K562 (cell line): Measurements from ENCODE around the gene TSPAN3. TPM values are rescaled to one million over a fixed set of nuclear protein-coding genes. Genes with fewer than 3 reads are reported as not detected.

Experiments used
- ATAC-seq: fragments of 200-7000 bp; cut with Tn5 transposase; 3 replicates; pipeline ENCODE4 v1.9.1; 2020; ENCODE audit warnings: moderate library complexity
- BruUV-seq: library from RNA; stranded (reverse); fragments of 400-500 nt; replicated peaks from 2 replicates; lab custom pipeline; 2021; lab: Mats Ljungman, UMichigan
- CTCF ChIA-PET: fragments of 300-600 bp; formaldehyde crosslinking; extraction: SDS; loops from one replicate; lab custom pipeline; 2021; ENCODE audit warnings: low intra/inter-chr PET ratio; lab: Yijun Ruan, JAX
- POLR2A ChIA-PET: fragments of 300-600, 350-650 bp; sonication (Branson Sonifier 250); formaldehyde crosslinking; extraction: SDS; loops from one replicate; lab custom pipeline; 2021; ENCODE audit warnings: antibody characterized with exemption, inconsistent platforms; lab: Yijun Ruan, JAX
- DNase-seq, 4 experiments: peaks; one replicate each; pipeline versions ENCODE4 v3.0.0 to v3.0.0-alpha.2; 2011 to 2018; ENCODE audit warnings: low spot score in 3 of 4, mixed read lengths in 3 of 4; ENCODE audit errors: extremely low read depth in 1 of 4
- FAIRE-seq: peaks from 2 replicates; lab custom pipeline; 2011; peaks lifted over from hg19 to GRCh38; lab: Jason Lieb, UNC
- H2AFZ ChIP-seq: 2 replicates; pipeline ENCODE4 v1.6.0; 2011; ENCODE audit warnings: low read depth, low read length, control low read depth, inconsistent platforms
- H3K27ac ChIP-seq: fragments of 200-600 bp; 3 replicates; pipeline ENCODE4 v1.8.0; 2011; ENCODE audit warnings: low read depth, mild to moderate bottlenecking, control low read depth, inconsistent platforms, low read length, moderate library complexity, mixed read lengths; ENCODE audit errors: extremely low read depth
- H3K27me3 ChIP-seq, 2 experiments: fragments of 300-600 bp in 1 of 2; 2 replicates in 1 of 2; 3 replicates in 1 of 2; pipeline versions ENCODE4 v1.6.0 to v1.8.0; 2011; ENCODE audit warnings: inconsistent platforms in 2 of 2, low read length in 2 of 2, mild to moderate bottlenecking in 1 of 2, mixed read lengths in 1 of 2, moderate library complexity in 1 of 2; ENCODE audit not compliant: control insufficient read depth in 2 of 2, insufficient read depth in 2 of 2
- H3K36me3 ChIP-seq: fragments of 300-600 bp; 3 replicates; pipeline ENCODE4 v1.8.0; 2011; ENCODE audit warnings: mild to moderate bottlenecking, low read length, inconsistent platforms; ENCODE audit not compliant: control insufficient read depth, insufficient read depth
- H3K4me1 ChIP-seq, 2 experiments: fragments of 200-600 bp in 1 of 2; replicated peaks in 1 of 2; 2 replicates in 1 of 2; 3 replicates in 1 of 2; pipeline versions ENCODE4 v1.5.1 to v1.8.0; 2011; ENCODE audit warnings: inconsistent platforms in 2 of 2, low read length in 2 of 2, mild to moderate bottlenecking in 1 of 2, mixed read lengths in 1 of 2, moderate library complexity in 1 of 2; ENCODE audit not compliant: control insufficient read depth in 2 of 2, insufficient read depth in 2 of 2
- H3K4me2 ChIP-seq: 2 replicates; pipeline ENCODE4 v1.6.1; 2011; ENCODE audit warnings: low read length, control low read depth, inconsistent platforms, mixed read lengths; ENCODE audit not compliant: insufficient read depth
- H3K4me3 ChIP-seq: fragments of 200-600 bp; sonication (generic), shearing (Covaris generic); 2 replicates; pipeline ENCODE4 v1.5.1; 2016; ENCODE audit warnings: control low read depth, inconsistent platforms
- H3K79me2 ChIP-seq: fragments of 200-600 bp; 3 replicates; pipeline ENCODE4 v1.8.0; 2011; ENCODE audit warnings: low read length, inconsistent platforms; ENCODE audit not compliant: control insufficient read depth, insufficient read depth
- H3K9ac ChIP-seq, 2 experiments: 2 replicates each; pipeline versions ENCODE4 v1.6.0 to v1.6.1; 2011; ENCODE audit warnings: low read depth in 2 of 2, low read length in 2 of 2, control low read depth in 1 of 2, inconsistent platforms in 1 of 2, mild to moderate bottlenecking in 1 of 2, mixed read lengths in 1 of 2; ENCODE audit not compliant: insufficient read depth in 1 of 2
- H3K9me1 ChIP-seq: one replicate; pipeline ENCODE4 v1.6.0; 2011; ENCODE audit warnings: inconsistent platforms, mild to moderate bottlenecking, low read length, moderate library complexity; ENCODE audit not compliant: control insufficient read depth, insufficient read depth
- H3K9me3 ChIP-seq: replicated peaks from 2 replicates; pipeline ENCODE4 v1.5.1; 2011; ENCODE audit warnings: low read depth, low read length, inconsistent platforms; ENCODE audit not compliant: control insufficient read depth, insufficient read depth
- H4K20me1 ChIP-seq: replicated peaks from 2 replicates; pipeline ENCODE4 v1.6.1; 2011; ENCODE audit warnings: low read length, inconsistent platforms, mixed read lengths; ENCODE audit not compliant: control insufficient read depth, insufficient read depth
- BRD9 ChIP-seq: fragments of 450-650 bp; IDR thresholded peaks from 2 replicates; pipeline ENCODE4 v1.6.1; 2018; ENCODE audit warnings: low read depth; ENCODE audit not compliant: partially characterized antibody
- ILK ChIP-seq: fragments of 450-650 bp; IDR thresholded peaks from 2 replicates; pipeline ENCODE4 v1.6.1; 2016; ENCODE audit warnings: missing genetic modification characterization, low read depth, mild to moderate bottlenecking, missing compliant biosample characterization, moderate library complexity, borderline replicate concordance
- KDM5B ChIP-seq: fragments of 200-600 bp; sonication (generic); IDR thresholded peaks from 2 replicates; pipeline ENCODE4 v1.6.1; 2012; ENCODE audit warnings: low read depth, mild to moderate bottlenecking, moderate library complexity, low read length, control low read depth, inconsistent platforms; ENCODE audit not compliant: insufficient replicate concordance
- MEF2A ChIP-seq: IDR thresholded peaks from 2 replicates; pipeline ENCODE4 v1.6.1; 2011; ENCODE audit warnings: low read depth, mild to moderate bottlenecking, low read length, moderate library complexity; ENCODE audit not compliant: control insufficient read depth
- ZNF121 ChIP-seq: sonication (generic); formaldehyde crosslinking; conservative IDR thresholded peaks from 2 replicates; pipeline ENCODE4 v1.8.0; 2022; ENCODE audit warnings: missing genetic modification reagents
- WGBS: fragments of 100-300 bp; shearing (Covaris generic); methylation state at CpG from one replicate; pipeline ENCODE4 v1.1.6; 2016; ENCODE audit warnings: low coverage, mixed read lengths; ENCODE audit not compliant: insufficient coverage; ENCODE audit errors: missing lambda C conversion rate; 5-methylcytosine and 5-hydroxymethylcytosine counted together
- in situ Hi-C: fragments of 300-500 bp; cut with MboI; formaldehyde crosslinking; loops from 4 replicates; pipeline ENCODE4 v1.15.0; 2018; ENCODE audit warnings: inconsistent platforms, mixed read lengths
- intact Hi-C: fragments of 100-400 bp; cut with micrococcal nuclease; formaldehyde crosslinking; loops from 2 replicates; pipeline ENCODE4 v1.14.2; 2022
- polyA plus RNA-seq, 8 experiments: library from polyadenylated mRNA; depleted of rRNA in 4 of 8; stranded (reverse) in 5 of 8; unstranded in 3 of 8; fragments of >200 nt; fragmentation: Nextera tagmentation in 2 of 8; fragmentation: Illumina TruSeq in 1 of 8; extraction: Ambion mirVana in 2 of 8; extraction: Trizol in 1 of 8; gene quantifications; 2 replicates each; pipeline versions ENCODE4 v1.2.1 to v1.2.3, GENCODE V29; 2011 to 2014; ENCODE audit warnings: inconsistent platforms in 1 of 8, missing spikeins in 1 of 8
- total RNA-seq, 7 experiments: library from RNA; depleted of rRNA in 6 of 7; stranded (reverse); fragments of >200 nt in 6 of 7; fragmentation: Illumina TruSeq in 2 of 7; extraction: Trizol in 2 of 7; gene quantifications; 2 replicates each; pipeline versions ENCODE4 v1.2.1 to v1.2.3, GENCODE V29; 2011 to 2021; ENCODE audit warnings: low replicate concordance in 1 of 7

TSPAN3 gene
- total and polyA plus RNA-seq, 9 of the 15 experiments (the other 6 are each of a cell fraction or from before 2014, with no cell fraction given): 14.3 to 144 (median 71.1) TPM

DNA sequence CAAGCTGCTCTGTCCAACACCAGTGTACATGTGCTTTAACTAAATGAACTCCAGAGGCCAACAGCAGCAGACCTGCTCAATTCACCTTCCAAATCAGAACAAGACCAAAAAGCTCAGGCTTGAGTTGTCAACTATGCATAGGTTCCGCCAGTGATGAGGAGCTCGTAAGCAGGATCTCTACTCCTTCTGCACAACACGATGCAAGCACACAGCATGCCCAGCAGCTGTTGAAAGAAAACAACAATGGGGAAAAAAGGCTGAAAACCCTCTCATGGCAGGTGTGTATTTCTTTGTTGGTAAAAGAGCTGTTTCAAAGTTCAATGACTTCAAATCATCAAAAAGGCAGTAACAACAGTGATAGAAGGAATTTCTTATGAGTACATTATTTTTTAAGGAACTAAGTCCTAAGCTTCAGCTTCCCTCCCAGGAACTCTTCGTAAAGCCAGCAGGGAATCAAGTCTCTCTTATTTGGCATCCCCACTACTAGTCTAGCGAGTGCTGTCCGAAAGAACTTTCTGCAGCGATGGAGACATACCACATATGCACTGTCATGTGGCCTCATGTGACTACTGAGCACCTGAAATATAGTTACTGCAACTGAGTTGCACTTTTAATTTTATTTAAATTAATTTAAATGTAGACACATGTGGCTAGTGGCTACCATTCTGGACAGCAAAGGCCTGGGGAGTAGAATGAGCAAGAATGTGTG is 24.1 kb downstream of the TSPAN3 start (continued):
- no peak for TF ChIP-seq ZNF121 (CRISPR knock-in tag)

DNA sequence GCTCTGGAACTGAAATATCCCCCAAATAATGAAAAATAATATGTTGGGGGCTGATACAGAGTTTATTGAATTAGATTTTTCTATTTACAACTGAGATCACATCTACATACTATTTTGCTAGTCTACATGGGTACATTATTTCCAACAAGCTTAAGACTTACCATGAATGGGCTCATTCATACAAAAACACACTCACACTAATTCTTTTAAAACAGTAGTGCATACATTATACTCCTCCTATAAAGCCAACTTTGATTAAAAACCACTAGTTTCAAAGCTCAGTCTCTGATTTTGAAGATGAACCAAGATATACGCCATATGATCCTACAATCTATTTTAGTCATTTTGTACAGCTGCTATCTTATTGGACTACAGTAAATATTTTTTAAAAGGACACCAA is 24.9 kb downstream of the TSPAN3 start:
- BruUV-seq: no TSS peak
- H3K4me3 ChIP-seq: no peak overlapping the region
- intact Hi-C loops: no loop called here
- ChIA-PET CTCF (no interaction called here), POLR2A (interaction anchor here (2.1 kb wide), 1 partner anchor 13 kb away, joined by 7 read pairs; no protein-coding TSS in a partner anchor)
- DNase-seq (no peak), ATAC-seq (no peak), FAIRE-seq (no peak)
- H3K79me2 ChIP-seq: no peaks in the 10 kb centered on the region
- no peaks in the 10 kb centered on the region for H4K20me1 ChIP-seq
- H3K9me1 ChIP-seq: no peaks in the 10 kb centered on the region
- peaks cover 53% of the 10 kb centered on the region; the same call in 2 of the 3 replicates for H3K36me3 ChIP-seq
- in situ Hi-C loops: no loop called here
- no peaks in the 10 kb centered on the region for H3K27me3 ChIP-seq
- no peak overlapping the region for H3K27ac ChIP-seq
- H3K9me3 ChIP-seq: no peaks in the 10 kb centered on the region
- 81% methylated on average over 1 of the region's 1 CpG for WGBS
- H3K4me2 ChIP-seq: no peak overlapping the region
- no peak overlapping the region for H3K9ac ChIP-seq
- no peaks in the 10 kb centered on the region for H3K4me1 ChIP-seq
- H2AFZ ChIP-seq: no peak overlapping the region
- no peak for TF ChIP-seq BRD9
- TF ChIP-seq MEF2A: no peak
- no peak for TF ChIP-seq KDM5B
- TF ChIP-seq ILK (tag): no peak
